G401 (cell line): ENCODE measurements around the gene PRPF6. TPM values are rescaled to one million over a fixed set of nuclear protein-coding genes. Genes with fewer than 3 reads are reported as not detected.
A peak's percentile ranks its signal among the peaks of the same experiment; 100 is the strongest.

Source experiments
- DNase-seq: peaks from one replicate; pipeline ENCODE4 v3.0.0-alpha.2; 2015; ENCODE audit warnings: low spot score
- in situ Hi-C: cut with HindIII; loops from 2 replicates; pipeline ENCODE4 v1.10.0; 2016; ENCODE audit warnings: low sequenced_read_pairs, mixed read lengths
- total RNA-seq: library from RNA; depleted of rRNA; stranded (reverse); fragments of >200 nt; shearing (Covaris generic); gene quantifications from 2 replicates; pipeline ENCODE4 v1.2.3, GENCODE V29; 2014

Gene PRPF6
- total RNA-seq, 1 experiment from 2014 or later = 111 TPM

GRCh38 chr20:64051561-64052325 lies 70.8 kb downstream of the PRPF6 start:
- in situ Hi-C loops = no loop called here

GRCh38 chr20:64052326-64052722 lies 71.4 kb downstream of the PRPF6 start:
- in situ Hi-C loops = no loop called here
- DNase-seq = no peak

More at GRCh38 chr20:64051561-64052325, 70.8 kb downstream of the PRPF6 start:
- DNase-seq = peak; percentile 63

GRCh38 chr20:64052987-64053840 lies 72.3 kb downstream of the PRPF6 start:
- in situ Hi-C loops = no loop called here
- DNase-seq = no peak

- in situ Hi-C loops = no loop called here
- no peak for DNase-seq
Observed at GRCh38 chr20:64053841-64054661, 73.1 kb downstream of the PRPF6 start.

- in situ Hi-C loops = no loop called here
- no peak for DNase-seq
Observed at GRCh38 chr20:64055396-64055892, 74.5 kb downstream of the PRPF6 start.

- in situ Hi-C loops = no loop called here
- DNase-seq = no peak
Observed at GRCh38 chr20:64055893-64056638, 75.1 kb downstream of the PRPF6 start.

GRCh38 chr20:64056639-64056888 lies 75.6 kb downstream of the PRPF6 start:
- in situ Hi-C loops = no loop called here
- no peak for DNase-seq

- in situ Hi-C loops = no loop called here
Observed at GRCh38 chr20:64056889-64057627, 76.1 kb downstream of the PRPF6 start.

GRCh38 chr20:64057628-64058498 lies 76.9 kb downstream of the PRPF6 start:
- in situ Hi-C loops = no loop called here
- peak; percentile 87 for DNase-seq

More at GRCh38 chr20:64056889-64057627, 76.1 kb downstream of the PRPF6 start:
- DNase-seq = no peak

- in situ Hi-C loops = no loop called here
- DNase-seq = no peak
Observed at GRCh38 chr20:64058536-64058935, 77.6 kb downstream of the PRPF6 start.

- in situ Hi-C loops = no loop called here
- no peak for DNase-seq
Observed at GRCh38 chr20:64062276-64062595, 81.3 kb downstream of the PRPF6 start.

- in situ Hi-C loops = no loop called here
- DNase-seq = peak; percentile 94
Observed at GRCh38 chr20:64062596-64063388, 81.9 kb downstream of the PRPF6 start, which contains the start of gene TCEA2. Gene TCEA2 (plus strand): TSS chr20:64063198. CDS start chr20:64063313, 115 bp downstream.

- in situ Hi-C loops = no loop called here
- DNase-seq = no peak
Observed at GRCh38 chr20:64063389-64064144, 82.6 kb downstream of the PRPF6 start.

- no peak for DNase-seq
- in situ Hi-C loops = no loop called here
Observed at GRCh38 chr20:64064145-64064698, 83.3 kb downstream of the PRPF6 start.

GRCh38 chr20:64065062-64065973 lies 84.4 kb downstream of the PRPF6 start:
- DNase-seq = no peak
- in situ Hi-C loops = no loop called here
